GM13977 (cell line): ENCODE data around the gene B3GALT5.

Experiments used
- DNase-seq: peaks from one replicate; pipeline ENCODE4 v3.0.0; 2012; ENCODE audit warnings: low spot score
- in situ Hi-C: fragments of 300-500 bp; cut with MboI; formaldehyde crosslinking; loops from one replicate; pipeline ENCODE4 v1.12.0; 2022; ENCODE audit warnings: low sequenced_read_pairs, low pct_unique_long_range_greater_than_20kb, mixed read lengths, inconsistent platforms; ENCODE audit not compliant: unreplicated experiment
- TF ChIP-seq, protein P1 (sequence below): IDR thresholded peaks from 2 replicates; pipeline ENCODE4 v1.5.1; 2012; ENCODE audit warnings: mild to moderate bottlenecking, control low read depth; ENCODE audit not compliant: insufficient read depth; ENCODE audit errors: extremely low read depth, missing control alignments

The B3GALT5 gene

DNA sequence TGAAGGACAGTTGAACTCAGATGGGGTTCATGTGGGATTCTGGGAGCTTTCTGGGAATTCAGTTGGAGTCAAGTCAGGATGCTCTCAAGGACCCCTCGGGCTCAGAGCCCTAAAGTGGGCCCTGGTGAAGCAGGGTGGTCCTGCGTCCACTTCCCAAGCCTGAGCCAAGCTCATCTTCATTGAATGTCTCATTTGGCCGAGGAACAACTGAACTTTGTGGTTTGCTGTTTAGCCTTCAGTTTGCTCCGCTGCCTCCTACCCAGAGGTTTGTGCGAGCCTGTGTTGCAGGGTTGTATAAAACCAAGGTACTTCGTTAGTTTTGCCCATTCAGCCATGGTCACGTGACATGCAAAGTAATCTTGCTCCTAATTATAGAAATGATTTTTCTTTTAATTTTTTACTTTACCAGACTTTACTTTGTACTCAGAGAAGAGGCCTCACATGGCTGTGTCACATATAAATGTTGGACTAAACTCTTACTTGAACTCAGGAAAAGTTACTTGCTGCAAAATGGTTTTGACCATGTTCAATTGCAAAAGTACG lies 49.7 kb downstream of the B3GALT5 start:
- in situ Hi-C loops = no loop called here
- TF ChIP-seq, protein P1, sequence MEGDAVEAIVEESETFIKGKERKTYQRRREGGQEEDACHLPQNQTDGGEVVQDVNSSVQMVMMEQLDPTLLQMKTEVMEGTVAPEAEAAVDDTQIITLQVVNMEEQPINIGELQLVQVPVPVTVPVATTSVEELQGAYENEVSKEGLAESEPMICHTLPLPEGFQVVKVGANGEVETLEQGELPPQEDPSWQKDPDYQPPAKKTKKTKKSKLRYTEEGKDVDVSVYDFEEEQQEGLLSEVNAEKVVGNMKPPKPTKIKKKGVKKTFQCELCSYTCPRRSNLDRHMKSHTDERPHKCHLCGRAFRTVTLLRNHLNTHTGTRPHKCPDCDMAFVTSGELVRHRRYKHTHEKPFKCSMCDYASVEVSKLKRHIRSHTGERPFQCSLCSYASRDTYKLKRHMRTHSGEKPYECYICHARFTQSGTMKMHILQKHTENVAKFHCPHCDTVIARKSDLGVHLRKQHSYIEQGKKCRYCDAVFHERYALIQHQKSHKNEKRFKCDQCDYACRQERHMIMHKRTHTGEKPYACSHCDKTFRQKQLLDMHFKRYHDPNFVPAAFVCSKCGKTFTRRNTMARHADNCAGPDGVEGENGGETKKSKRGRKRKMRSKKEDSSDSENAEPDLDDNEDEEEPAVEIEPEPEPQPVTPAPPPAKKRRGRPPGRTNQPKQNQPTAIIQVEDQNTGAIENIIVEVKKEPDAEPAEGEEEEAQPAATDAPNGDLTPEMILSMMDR = no peak
- DNase-seq = no peak

DNA sequence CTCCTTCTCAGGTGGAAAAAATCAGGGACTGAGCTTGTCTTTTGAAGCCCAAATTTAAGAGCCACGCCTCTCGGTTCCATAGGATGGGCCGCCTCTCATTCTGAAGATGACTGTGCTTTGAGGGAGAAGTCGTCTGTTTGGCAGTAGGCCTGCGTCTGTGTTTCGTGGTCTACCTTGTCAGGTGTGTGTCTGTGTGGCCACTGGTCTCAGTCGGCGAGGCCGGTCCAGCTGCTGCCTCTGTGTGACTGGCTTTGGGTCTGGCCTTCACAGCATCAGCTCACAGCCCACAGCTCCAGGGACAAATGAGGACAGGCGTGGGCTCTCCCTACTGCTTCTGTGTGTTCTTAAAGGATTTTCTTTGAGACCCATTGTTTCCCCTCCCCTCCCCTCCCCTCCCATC lies 50.3 kb downstream of the B3GALT5 start:
- TF ChIP-seq, protein P1 = no peak
- no peak for DNase-seq
- in situ Hi-C loops = no loop called here

DNA sequence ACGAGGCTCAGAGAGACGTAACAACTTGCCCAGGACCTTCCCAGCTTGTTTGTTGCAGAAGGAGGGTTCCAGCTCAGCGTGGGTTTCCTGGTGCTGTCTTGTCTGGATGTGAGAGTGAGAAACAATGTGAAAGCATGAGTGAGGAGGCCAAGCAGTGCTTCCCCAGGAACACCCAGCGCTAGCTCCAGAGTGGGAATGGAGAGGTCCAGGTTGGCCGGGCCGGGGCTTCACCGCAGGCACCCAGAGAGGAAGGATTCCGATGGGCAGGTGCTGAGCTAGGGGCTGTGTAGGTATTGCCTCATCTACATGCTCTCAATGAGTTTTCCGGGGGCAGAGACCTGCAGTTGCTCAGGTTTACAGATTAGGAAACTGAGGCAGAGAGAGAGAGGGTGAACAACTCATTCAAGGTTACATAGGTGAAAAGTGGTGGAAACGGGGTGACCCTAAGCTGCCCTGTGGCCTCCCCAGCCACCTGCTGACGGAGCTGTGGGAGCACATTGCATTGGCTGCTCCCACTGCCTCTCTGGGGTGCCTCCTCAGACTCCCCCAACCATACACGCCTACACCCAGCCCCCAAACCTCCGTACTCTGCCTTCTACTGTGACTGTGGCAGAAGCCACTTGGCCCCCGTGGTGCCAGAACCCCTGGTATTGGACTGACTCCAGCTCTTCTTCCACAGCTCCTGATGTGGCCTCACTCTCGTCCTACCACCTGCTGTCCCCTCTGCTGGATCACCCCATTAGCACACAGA lies 51.2 kb downstream of the B3GALT5 start:
- no peak for DNase-seq
- in situ Hi-C loops = no loop called here
- TF ChIP-seq, protein P1 = no peak

DNA sequence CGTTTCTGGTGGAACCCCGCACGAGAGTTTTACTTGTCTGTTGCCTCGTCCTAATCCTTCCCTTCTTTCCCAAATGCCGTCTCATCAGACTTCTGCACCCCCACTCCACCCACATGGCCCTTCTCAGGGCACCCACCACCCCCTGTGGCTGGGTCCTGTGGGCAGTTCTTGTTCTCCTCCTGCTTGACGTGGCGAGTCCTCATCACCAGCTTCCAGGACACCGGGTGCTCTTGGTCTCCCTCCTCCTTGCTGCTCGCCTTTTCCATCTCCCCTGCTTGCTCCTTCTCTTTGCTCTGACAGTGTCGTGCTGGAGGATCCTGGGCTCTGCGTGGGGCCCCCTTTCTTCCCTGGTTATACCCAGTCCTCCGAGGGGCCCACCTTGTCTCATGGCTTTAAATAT lies 51.8 kb downstream of the B3GALT5 start:
- TF ChIP-seq, protein P1 = no peak
- no peak for DNase-seq
- in situ Hi-C loops = no loop called here

DNA sequence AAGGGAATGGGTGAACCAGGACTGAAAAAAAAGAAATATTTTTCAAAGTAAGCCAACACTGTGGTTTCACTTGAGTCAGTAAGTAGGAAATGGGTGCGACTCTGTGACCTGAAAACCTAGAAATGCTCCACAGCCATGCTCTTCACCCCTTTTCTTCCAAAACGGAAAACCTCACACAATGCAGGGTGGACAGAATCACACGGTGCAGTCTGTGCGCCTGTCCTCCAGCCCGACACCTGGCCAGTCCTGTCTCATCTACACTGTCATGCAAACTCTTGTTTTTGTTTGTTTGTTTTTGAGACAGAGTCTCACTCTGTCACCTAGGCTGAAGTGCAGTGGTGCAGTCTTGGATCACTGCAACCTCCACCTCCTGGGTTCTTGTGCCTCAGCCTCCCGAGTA lies 53.3 kb downstream of the B3GALT5 start:
- no peak for DNase-seq
- in situ Hi-C loops = no loop called here
- TF ChIP-seq, protein P1 = no peak

DNA sequence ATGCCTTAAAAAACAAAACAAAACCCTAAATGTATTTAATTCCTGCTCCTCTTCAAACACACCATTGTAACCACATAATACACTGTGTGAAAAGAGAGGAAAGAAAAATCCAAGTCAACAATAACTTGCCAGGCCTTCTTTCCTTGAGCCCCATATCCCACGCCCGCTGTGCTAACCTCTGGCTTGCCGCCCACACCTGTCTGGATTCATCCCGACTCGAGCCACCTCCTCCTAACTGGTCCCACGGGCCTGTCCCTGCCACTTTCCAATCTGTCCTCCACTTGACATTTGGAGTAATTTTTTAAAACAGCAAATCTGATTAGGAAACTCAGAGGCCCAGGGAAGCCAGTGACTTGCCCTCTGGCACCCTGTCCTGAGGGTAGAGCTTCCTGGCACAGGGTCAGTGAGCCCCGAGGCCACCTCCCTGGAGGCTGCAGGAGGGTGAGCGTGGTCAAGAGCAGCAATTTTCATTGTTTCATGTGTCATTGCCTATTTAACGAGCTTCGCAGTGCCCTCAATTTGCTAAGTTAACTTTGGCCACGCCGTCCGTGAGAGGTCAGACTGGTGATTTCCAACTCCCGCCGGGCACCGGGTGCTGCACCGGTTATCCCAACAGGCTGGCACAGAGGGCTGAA lies 54.1 kb downstream of the B3GALT5 start:
- TF ChIP-seq, protein P1 = no peak
- DNase-seq = no peak
- in situ Hi-C loops = no loop called here
